Non-pigmented ciliary epithelial cell (primary cell): ENCODE measurements around the gene CCN5.
"Not testable (repeated sequence)": the region's sequence is repeated elsewhere in the genome, so short reads cannot be mapped to it uniquely, and the experiment has no call there.

Experiments used
- DNase-seq: peaks from one replicate; pipeline ENCODE4 v3.0.0-alpha.2; 2010; ENCODE audit warnings: low read depth

The CCN5 gene

GRCh38 chr20:44695295-44695673 lies 19.9 kb upstream of the CCN5 start:
- no peak for DNase-seq

GRCh38 chr20:44695674-44696300 lies 19.4 kb upstream of the CCN5 start:
- no peak for DNase-seq

- no peak for DNase-seq
These were observed 18.9 kb upstream of the CCN5 start for GRCh38 chr20:44696315-44696714.

GRCh38 chr20:44697041-44697440 lies 18.1 kb upstream of the CCN5 start:
- DNase-seq: not testable (repeated sequence)

- no peak for DNase-seq
These were observed 16.8 kb upstream of the CCN5 start for GRCh38 chr20:44698351-44698750.

- no peak for DNase-seq
These were observed 14.9 kb upstream of the CCN5 start for GRCh38 chr20:44700306-44700705.

GRCh38 chr20:44701118-44701857 lies 13.9 kb upstream of the CCN5 start:
- no peak for DNase-seq

GRCh38 chr20:44701858-44702256 lies 13.3 kb upstream of the CCN5 start:
- no peak for DNase-seq

GRCh38 chr20:44702776-44703175 lies 12.4 kb upstream of the CCN5 start:
- DNase-seq: no peak

- DNase-seq: no peak
These were observed 11.8 kb upstream of the CCN5 start for GRCh38 chr20:44703183-44703925.

- DNase-seq: no peak
These were observed 11.1 kb upstream of the CCN5 start for GRCh38 chr20:44703956-44704488.

- DNase-seq: no peak
These were observed 10.6 kb upstream of the CCN5 start for GRCh38 chr20:44704551-44704971.

GRCh38 chr20:44705364-44706094 lies 9.6 kb upstream of the CCN5 start:
- no peak for DNase-seq

- DNase-seq: no peak
These were observed 8.7 kb upstream of the CCN5 start for GRCh38 chr20:44706301-44707017.

- no peak for DNase-seq
These were observed 8.1 kb upstream of the CCN5 start for GRCh38 chr20:44707018-44707579.

- DNase-seq: no peak
These were observed 5.8 kb upstream of the CCN5 start for GRCh38 chr20:44709380-44709779.

GRCh38 chr20:44709797-44710196 lies 5.4 kb upstream of the CCN5 start:
- no peak for DNase-seq

GRCh38 chr20:44711237-44711636 lies 3.9 kb upstream of the CCN5 start:
- no peak for DNase-seq

- no peak for DNase-seq
These were observed 968 bp upstream of the CCN5 start for GRCh38 chr20:44714102-44714700.

- DNase-seq: no peak
These were observed 535 bp downstream of the CCN5 start for GRCh38 chr20:44715499-44716308.
